Measurements from ENCODE around the gene RNF26. TPM values are rescaled to one million over a fixed set of nuclear protein-coding genes. Genes with fewer than 3 reads are reported as not detected.

Gene RNF26
- total RNA-seq, 1 donor from 2014 or later: 16.8 TPM

GRCh38 chr11:119319136-119319699 lies 15.1 kb upstream of the RNF26 start:
- no peak for DNase-seq (ENCODE audit: low spot score in 2 of 2)
- Histone ChIP-seq H3K36me3 (peaks cover 7 to 11% of the 10 kb centered on the region in 2 donors), H3K27ac (peak overlapping the region; percentile 98 to 99), H3K27me3 (no peaks in the 10 kb centered on the region), H3K9me3 (no peaks in the 10 kb centered on the region), H3K4me3 (peak overlapping the region in 1 of 2 donors; percentile 92), H3K4me1 (peaks cover 20 to 53% of the 10 kb centered on the region in 2 donors)
- intact Hi-C loops (cut with DNase I): loop anchor here (5.0 kb wide), 3 partner anchors 217 to 697 kb away; partner anchors contain the start of genes BCL9L and DPAGT1
- no peak for TF ChIP-seq CTCF (IDR thresholded peaks at IDR 0.05)

GRCh38 chr11:119319700-119320239 lies 14.6 kb upstream of the RNF26 start:
- TF ChIP-seq CTCF (IDR thresholded peaks at IDR 0.05): no peak
- no peaks in the 10 kb centered on the region for H3K9me3 ChIP-seq
- no peaks in the 10 kb centered on the region for H3K27me3 ChIP-seq
- peaks cover 18 to 47% of the 10 kb centered on the region in 2 donors for H3K4me1 ChIP-seq
- peak in 1 of 2 donors; percentile 62 for DNase-seq (ENCODE audit: low spot score in 2 of 2)
- H3K4me3 ChIP-seq: peak overlapping the region in 1 of 2 donors; percentile 92
- H3K36me3 ChIP-seq: peaks cover 1 to 5% of the 10 kb centered on the region in 2 donors
- intact Hi-C loops (cut with DNase I): loop anchor here (2.0 to 5.0 kb wide), 5 partner anchors 19 to 697 kb away; partner anchors contain the start of genes BCL9L, DPAGT1 and USP2
- H3K27ac ChIP-seq: peak overlapping the region; percentile 98 to 99

GRCh38 chr11:119320240-119320775 lies 14.0 kb upstream of the RNF26 start:
- Histone ChIP-seq H3K4me3 (peak overlapping the region; percentile 50 to 64), H3K27ac (peak overlapping the region; percentile 98 to 99), H3K36me3 (no peaks in the 10 kb centered on the region), H3K27me3 (no peaks in the 10 kb centered on the region), H3K9me3 (no peaks in the 10 kb centered on the region), H3K4me1 (peaks cover 16 to 43% of the 10 kb centered on the region in 2 donors)
- intact Hi-C loops (cut with DNase I): loop anchor here (2.0 kb wide), 2 partner anchors 18 to 60 kb away; partner anchors contain the start of gene USP2
- TF ChIP-seq CTCF (IDR thresholded peaks at IDR 0.05): no peak
- peak in 1 of 2 donors; percentile 78 for DNase-seq (ENCODE audit: low spot score in 2 of 2)

- Histone ChIP-seq H3K36me3 (no peaks in the 10 kb centered on the region), H3K27me3 (no peaks in the 10 kb centered on the region), H3K9me3 (no peaks in the 10 kb centered on the region), H3K27ac (peak overlapping the region; percentile 98 to 99), H3K4me1 (peaks cover 16 to 43% of the 10 kb centered on the region in 2 donors), H3K4me3 (peak overlapping the region; percentile 50 to 64)
- no peak for TF ChIP-seq CTCF (IDR thresholded peaks at IDR 0.05)
- peak in 1 of 2 donors; percentile 87 for DNase-seq (ENCODE audit: low spot score in 2 of 2)
- intact Hi-C loops (cut with DNase I): loop anchor here (2.0 kb wide), 2 partner anchors 18 to 60 kb away; partner anchors contain the start of gene USP2
Observed at GRCh38 chr11:119320776-119321524, 13.4 kb upstream of the RNF26 start.

GRCh38 chr11:119322360-119322739 lies 12.0 kb upstream of the RNF26 start:
- Histone ChIP-seq H3K4me3 (no peak overlapping the region), H3K27me3 (no peaks in the 10 kb centered on the region), H3K36me3 (no peaks in the 10 kb centered on the region), H3K27ac (peak overlapping the region; percentile 98 to 99), H3K9me3 (no peaks in the 10 kb centered on the region), H3K4me1 (peaks cover 16 to 43% of the 10 kb centered on the region in 2 donors)
- intact Hi-C loops (cut with DNase I): no loop called here
- peak in 1 of 2 donors; percentile 9 for DNase-seq (ENCODE audit: low spot score in 2 of 2)
- peak in 1 of 3 experiments; percentile 5 for TF ChIP-seq CTCF (IDR thresholded peaks at IDR 0.05)

Measured in ascending aorta (tissue), 2 donors.